Measurements from ENCODE around the gene AKR1D1. TPM values are rescaled to one million over a fixed set of nuclear protein-coding genes. Genes with fewer than 3 reads are reported as not detected.
"Not testable (repeated sequence)": the region's sequence is repeated elsewhere in the genome, so short reads cannot be mapped to it uniquely, and the experiment has no call there.

AKR1D1 gene
- total RNA-seq, 4 donors from 2014 or later, result not detected

- Histone ChIP-seq H3K27ac (replicated peaks in 1 of 4) (no peak overlapping the region), H3K4me3 (no peak overlapping the region), H3K4me1 (no peaks in the 10 kb centered on the region), H3K36me3 (no peaks in the 10 kb centered on the region), H3K27me3 (no peaks in the 10 kb centered on the region), H3K9me3 (no peaks in the 10 kb centered on the region)
- no peak for TF ChIP-seq POLR2A (IDR thresholded peaks at IDR 0.05; ENCODE audit: low read depth)
- no peak for TF ChIP-seq EP300 (IDR thresholded peaks at IDR 0.05)
- TF ChIP-seq POLR2AphosphoS5 (IDR thresholded peaks at IDR 0.05), result no peak
- TF ChIP-seq, protein P1, sequence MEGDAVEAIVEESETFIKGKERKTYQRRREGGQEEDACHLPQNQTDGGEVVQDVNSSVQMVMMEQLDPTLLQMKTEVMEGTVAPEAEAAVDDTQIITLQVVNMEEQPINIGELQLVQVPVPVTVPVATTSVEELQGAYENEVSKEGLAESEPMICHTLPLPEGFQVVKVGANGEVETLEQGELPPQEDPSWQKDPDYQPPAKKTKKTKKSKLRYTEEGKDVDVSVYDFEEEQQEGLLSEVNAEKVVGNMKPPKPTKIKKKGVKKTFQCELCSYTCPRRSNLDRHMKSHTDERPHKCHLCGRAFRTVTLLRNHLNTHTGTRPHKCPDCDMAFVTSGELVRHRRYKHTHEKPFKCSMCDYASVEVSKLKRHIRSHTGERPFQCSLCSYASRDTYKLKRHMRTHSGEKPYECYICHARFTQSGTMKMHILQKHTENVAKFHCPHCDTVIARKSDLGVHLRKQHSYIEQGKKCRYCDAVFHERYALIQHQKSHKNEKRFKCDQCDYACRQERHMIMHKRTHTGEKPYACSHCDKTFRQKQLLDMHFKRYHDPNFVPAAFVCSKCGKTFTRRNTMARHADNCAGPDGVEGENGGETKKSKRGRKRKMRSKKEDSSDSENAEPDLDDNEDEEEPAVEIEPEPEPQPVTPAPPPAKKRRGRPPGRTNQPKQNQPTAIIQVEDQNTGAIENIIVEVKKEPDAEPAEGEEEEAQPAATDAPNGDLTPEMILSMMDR (IDR thresholded peaks at IDR 0.05), result no peak
- WGBS, result 79% methylated on average over 2 of the region's 2 CpGs
- intact Hi-C loops (cut with DNase I), result no loop called here
- no peak for DNase-seq (ENCODE audit: extremely low spot score)
These were observed 3.5 kb upstream of the AKR1D1 start for GRCh38 chr7:138072726-138073125.

GRCh38 chr7:138074121-138074520 is 2.1 kb upstream of the AKR1D1 start:
- intact Hi-C loops (cut with DNase I), result no loop called here
- Histone ChIP-seq H3K9me3 (no peaks in the 10 kb centered on the region), H3K4me1 (no peaks in the 10 kb centered on the region), H3K27ac (replicated peaks in 1 of 4) (no peak overlapping the region), H3K27me3 (no peaks in the 10 kb centered on the region), H3K4me3 (no peak overlapping the region), H3K36me3 (no peaks in the 10 kb centered on the region)
- TF ChIP-seq POLR2AphosphoS5 (IDR thresholded peaks at IDR 0.05) (no peak), EP300 (IDR thresholded peaks at IDR 0.05) (no peak), POLR2A (IDR thresholded peaks at IDR 0.05; ENCODE audit: low read depth) (no peak)
- TF ChIP-seq, protein P1 (IDR thresholded peaks at IDR 0.05), result no peak
- WGBS, result 81% methylated on average over 2 of the region's 2 CpGs
- no peak for DNase-seq (ENCODE audit: extremely low spot score)

DNA sequence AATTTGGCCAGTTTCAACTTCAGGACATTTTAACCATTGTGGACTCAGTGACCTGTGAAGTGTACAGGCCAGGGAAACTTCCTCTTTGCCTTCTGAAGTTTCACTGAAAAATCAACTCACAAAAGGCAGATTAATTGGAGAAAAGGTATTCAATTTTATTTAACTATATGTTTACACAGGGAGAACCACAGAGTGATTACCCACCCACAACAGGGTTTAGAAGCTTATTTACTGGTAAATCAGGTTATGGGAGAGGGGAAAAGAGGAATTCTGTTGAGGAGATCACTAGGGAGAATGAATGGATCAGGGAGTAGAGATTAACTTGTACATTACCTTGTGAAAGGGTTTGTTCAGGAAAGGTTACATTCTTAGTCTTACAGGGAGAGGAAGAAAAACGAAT is 1.7 kb upstream of the AKR1D1 start:
- Histone ChIP-seq H3K36me3 (no peaks in the 10 kb centered on the region), H3K9me3 (no peaks in the 10 kb centered on the region), H3K4me3 (no peak overlapping the region), H3K27ac (replicated peaks in 1 of 4) (no peak overlapping the region), H3K4me1 (no peaks in the 10 kb centered on the region), H3K27me3 (no peaks in the 10 kb centered on the region)
- intact Hi-C loops (cut with DNase I), result no loop called here
- no peak for DNase-seq (ENCODE audit: extremely low spot score)
- TF ChIP-seq, protein P1 (IDR thresholded peaks at IDR 0.05), result no peak
- TF ChIP-seq POLR2A (IDR thresholded peaks at IDR 0.05; ENCODE audit: low read depth), result no peak
- no peak for TF ChIP-seq EP300 (IDR thresholded peaks at IDR 0.05)
- TF ChIP-seq POLR2AphosphoS5 (IDR thresholded peaks at IDR 0.05), result no peak
- WGBS, result 30% methylated on average over 1 of the region's 1 CpG

DNA sequence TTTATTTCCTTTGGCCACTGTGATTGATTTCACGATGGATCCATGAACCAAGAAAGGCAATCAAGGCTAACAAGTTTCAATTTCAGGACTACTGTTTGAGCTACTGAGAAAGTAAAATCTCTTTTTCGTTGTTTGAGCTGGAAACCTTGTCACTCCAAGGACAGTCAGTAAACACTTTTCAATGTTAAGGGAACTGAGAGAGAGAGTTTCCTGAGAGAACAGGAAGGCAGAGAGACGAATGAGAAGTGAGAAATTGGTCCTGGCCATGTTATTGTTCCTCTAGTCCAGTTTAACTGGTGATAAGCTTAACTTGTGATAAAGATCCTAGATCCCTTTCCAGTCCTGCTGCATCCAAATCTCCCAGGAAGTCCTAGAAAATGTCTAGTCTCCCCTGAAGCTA is 909 bp upstream of the AKR1D1 start:
- Histone ChIP-seq H3K27me3 (no peaks in the 10 kb centered on the region), H3K4me3 (no peak overlapping the region), H3K4me1 (no peaks in the 10 kb centered on the region), H3K36me3 (no peaks in the 10 kb centered on the region), H3K27ac (replicated peaks in 1 of 4) (no peak overlapping the region), H3K9me3 (no peaks in the 10 kb centered on the region)
- TF ChIP-seq POLR2A (IDR thresholded peaks at IDR 0.05; ENCODE audit: low read depth) (no peak), POLR2AphosphoS5 (IDR thresholded peaks at IDR 0.05) (no peak), EP300 (IDR thresholded peaks at IDR 0.05) (no peak)
- TF ChIP-seq, protein P1 (IDR thresholded peaks at IDR 0.05), result no peak
- 74% methylated on average over 3 of the region's 3 CpGs for WGBS
- no peak for DNase-seq (ENCODE audit: extremely low spot score)
- intact Hi-C loops (cut with DNase I), result no loop called here

DNA sequence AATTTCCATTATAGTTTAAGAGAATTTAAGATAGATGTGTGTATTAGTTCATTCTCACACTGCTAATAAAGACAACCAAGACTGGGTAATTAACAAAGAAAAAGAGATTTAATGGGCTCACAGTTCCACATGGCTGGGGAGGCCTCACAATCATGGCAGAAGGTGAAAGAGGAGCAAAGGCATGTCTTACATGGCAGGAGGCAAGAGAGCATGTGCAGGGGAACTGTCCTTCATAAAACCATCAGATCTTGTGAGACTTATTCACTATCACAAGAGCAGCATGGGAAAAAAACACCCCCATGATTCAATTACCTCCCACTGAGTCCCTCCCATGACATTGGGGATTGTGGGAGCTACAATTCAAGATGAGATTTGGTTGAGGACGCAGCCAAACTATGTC is 473 bp upstream of the AKR1D1 start:
- H3K27me3 ChIP-seq; H3K27ac ChIP-seq (replicated peaks in 1 of 4); DNase-seq (ENCODE audit: extremely low spot score); intact Hi-C loops (cut with DNase I); H3K9me3 ChIP-seq; H3K4me3 ChIP-seq; H3K4me1 ChIP-seq; H3K36me3 ChIP-seq: not testable (repeated sequence)
- 91% methylated on average over 1 of the region's 1 CpG for WGBS

Measured in esophagus muscularis mucosa (tissue), 4 donors.